Left hindlimb (tissue), 1 donor: ENCODE measurements around the gene URAD.

Experiments
- DNase-seq: peaks from one replicate; pipeline ENCODE4 v3.0.0-alpha.2; 2018

URAD gene

DNA sequence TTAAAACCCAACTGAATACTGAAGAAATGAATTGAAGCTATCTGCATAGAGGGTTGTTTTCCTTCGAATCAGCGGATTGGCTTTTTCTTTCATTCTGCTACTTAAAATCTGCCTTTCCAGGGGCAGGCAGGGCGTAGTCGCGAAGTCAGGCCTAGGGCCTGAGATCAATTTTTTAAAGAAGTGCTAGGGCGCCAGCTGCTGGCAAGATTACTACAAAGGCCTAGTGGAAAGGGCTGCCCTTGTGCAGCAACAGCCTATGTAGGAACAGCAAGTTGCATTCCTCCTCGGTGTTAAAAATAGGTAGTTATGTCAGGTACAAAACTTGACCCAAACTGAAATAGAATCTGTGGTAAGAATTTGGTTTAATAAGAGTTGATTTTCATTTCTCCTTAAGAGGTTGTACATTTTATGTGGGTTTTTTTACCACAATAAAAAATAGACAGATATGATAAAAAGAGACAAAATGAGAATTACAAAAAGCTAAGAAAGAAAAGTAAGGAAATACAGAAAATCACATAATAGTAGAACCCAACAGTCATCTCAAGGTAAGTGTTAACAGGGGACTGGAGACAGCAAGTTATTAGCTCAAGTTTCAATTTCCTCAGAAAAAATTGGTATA is 9.5 kb upstream of the URAD start:
- no peak for DNase-seq

DNA sequence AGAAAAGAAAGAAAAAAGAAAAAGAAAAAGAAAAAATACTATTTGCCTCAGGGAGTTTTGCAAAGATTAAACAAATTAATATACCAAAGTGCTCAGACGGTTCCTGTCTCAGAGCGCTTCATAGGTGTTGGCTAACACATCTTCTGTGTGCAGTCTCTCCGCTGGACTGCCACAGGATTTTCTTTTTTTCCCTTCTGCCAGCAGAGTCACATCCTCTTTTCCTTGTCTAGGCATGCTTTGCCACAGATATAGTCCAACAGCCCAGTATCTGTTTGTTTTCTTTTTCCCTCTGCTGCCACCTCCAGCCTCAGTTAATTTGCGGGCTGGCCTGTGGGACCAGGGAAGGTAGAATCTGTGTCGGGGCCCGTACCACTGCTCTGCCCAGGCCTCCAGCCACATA is 3.4 kb upstream of the URAD start:
- DNase-seq = no peak

DNA sequence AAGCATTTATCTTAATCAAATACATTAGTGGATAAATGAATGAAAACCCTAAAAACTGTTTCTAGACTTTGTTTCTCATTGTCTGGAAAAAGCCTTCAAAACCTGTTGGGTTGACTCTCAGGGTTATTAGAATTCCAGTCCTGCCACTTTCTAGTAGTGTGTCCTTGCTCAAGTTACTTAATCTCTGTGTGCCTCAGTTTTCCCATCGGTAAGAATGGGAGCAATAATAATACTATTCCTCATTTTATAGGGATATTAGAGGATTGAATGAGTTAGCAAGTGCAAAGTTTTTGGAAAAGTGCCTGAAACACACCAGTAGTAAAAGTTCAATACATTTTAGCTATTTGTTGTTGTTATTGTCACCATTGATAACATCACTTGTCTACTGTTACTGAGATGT is 2.9 kb downstream of the URAD start:
- DNase-seq = no peak

DNA sequence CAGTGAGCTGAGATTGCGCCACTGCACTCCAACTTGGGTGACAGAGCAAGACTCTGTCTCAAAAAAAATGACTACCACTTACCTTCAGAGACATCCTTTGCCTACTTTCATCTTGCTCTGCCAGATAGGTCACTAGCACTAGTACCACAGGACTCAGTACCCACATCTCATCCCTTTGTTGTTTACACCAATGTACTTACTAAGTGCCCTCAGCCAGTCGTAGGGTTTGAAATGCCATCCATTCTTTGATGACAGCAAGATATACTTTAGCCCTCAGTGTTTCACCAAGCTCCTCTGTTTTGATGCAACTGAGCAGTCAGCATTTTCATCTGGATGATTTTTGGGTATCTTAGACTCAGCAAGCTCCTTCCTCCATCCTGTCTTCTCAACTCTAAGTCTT is 6.1 kb downstream of the URAD start:
- DNase-seq = no peak

DNA sequence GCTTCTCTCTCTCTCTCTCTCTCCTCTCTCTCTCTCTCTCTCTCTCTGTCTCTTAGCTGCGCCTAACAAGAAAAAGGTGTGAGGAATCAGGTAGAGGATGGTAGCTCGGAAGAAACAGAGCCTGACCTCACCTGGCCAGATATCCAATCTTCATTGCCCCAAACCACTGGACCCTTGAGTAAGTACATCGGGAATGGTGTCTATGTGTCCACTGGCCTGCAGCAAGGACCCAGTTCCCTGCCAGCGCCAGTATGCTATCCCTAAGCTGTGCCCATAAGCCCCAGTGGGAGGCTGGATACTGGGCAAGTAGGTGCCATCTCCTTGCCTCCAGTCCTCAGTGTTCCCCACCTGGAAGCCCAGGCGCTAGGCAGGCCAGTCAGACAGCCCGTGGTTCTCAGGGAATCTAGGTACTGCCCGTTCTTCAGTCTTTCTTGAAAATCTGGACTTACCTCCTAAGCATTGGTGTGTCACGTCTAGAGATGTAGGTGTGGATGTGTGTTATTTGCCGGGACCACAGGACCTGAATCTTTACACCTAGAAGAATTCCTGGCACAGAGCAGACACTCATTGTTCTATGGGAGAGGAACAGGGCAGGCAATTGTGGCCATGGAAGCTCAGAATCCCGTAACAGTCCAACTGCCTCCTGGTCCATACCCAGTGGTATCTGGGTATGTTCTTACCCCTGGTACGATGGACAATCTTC is 7.3 kb downstream of the URAD start:
- DNase-seq = no peak

DNA sequence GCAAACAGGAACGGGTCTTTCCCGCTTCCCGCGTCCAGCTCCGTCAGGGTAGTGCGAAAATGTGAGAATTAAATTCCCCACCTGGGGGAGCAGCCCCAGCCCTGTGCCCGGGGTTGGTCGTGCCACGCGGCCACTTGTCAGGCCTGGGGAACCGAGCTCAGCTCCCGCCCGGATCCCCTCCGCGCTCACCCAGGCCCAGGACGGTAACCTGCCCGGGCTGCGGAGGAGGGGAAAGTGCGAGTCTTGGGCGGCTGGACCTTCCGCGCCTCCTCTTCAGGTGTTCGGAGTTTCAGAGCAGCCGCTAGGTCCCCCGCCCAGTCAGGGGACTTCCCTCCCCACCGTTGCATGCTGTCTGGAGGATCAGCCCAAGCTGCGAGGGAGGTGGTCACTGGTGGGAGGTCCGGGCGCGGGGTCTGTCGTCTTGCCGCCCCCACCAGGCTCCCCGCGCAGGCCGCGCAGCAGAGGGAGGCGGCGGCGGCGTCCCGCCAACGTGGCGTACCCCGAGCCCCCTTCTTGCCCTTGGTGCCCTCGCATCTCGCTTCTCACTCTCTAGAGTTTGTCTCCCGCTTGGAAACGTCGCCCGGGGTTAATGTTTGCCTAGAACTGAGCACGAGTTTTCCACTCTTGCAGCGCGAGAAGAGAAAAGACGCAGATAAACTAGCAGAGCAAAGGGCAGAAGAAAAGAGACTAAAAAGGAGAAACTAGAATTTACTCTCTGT is 8.1 kb downstream of the URAD start:
- DNase-seq = no peak

DNA sequence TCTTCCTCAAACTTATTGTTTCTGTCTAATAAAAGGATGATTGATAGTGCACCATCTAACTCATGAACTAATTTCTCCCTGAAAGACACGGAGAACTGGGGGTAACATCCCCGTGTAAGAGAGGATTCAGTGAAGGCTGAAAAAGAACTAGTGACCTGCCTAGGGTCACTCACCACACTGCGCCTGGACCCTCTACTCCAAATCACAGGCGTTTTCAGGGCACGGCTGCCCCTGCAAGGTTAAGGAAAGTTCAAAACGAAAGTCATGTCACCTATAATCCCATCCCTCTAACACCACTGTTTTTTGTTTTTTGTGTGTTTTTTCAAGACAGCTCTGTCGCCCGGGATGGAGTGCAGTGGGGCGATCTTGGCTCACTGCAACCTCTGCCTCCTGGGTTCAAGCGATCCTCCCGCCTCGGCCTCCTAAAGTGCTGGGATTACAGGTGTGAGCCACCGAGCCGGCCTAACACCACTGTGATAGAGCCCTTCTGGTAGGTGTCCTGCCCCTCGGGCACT is 8.7 kb downstream of the URAD start:
- no peak for DNase-seq

DNA sequence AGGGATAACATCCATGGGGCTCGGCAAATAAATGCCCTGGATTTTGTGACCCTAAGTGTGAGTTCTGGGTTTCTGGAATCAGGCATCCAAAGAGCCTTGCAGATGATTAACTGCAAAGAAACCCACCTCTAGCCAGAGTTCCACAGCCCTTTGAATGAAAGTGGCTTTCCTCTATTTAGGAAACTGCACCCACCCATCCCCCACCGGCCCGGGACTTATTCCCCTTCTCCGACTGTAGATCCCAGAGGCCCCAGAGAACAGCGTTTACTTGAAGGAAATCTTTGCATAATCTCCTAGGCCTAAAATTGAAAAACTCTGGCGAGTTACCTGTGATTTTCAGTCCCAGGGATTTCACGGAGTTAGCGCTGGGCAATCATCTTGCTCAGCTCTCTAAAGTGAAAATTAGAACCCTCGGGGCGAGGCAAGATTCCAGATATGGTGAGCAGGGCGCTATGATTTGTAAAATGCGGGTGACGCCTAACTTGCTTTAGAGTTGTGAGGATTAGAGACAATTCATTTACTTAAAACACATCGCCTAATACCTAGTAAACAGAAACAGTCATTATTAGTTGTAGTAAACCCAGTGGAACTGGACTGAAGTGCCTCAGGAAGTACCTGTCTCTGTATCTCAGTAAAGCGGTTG is 9.4 kb downstream of the URAD start:
- DNase-seq = no peak

DNA sequence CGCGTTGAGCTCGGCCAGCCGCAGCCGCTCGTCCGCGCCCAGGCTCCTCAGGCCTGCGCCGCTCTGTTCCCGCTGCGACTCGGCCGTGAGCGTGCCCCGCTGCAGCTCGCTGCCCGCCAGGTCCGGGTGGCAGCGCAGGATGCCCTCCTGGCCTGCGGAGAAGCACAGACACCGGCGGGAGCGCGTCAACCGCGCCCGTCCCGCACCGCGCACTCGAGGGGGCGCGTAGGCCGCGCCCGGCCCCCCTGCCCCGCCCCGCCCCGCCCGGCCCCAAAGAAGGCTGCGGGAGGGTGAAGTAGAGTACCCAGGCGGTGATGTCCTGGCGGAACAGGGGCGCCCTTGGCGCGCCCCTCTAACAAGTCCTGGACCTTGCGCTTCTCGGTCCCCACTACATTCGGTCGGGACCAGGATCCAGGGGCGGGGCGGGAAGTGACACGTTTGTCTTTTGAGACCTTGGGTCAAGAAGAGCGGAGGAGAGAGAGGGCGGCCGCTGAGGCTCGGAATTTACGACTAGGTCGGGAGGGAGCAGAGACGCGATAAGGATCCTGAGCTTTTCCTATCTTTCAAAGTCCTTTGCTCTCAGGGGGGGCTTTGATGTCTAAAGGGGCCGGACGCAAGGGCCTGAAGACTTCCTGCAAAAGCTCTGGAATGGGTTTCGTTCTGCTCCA is 10.1 kb downstream of the URAD start:
- DNase-seq = no peak

DNA sequence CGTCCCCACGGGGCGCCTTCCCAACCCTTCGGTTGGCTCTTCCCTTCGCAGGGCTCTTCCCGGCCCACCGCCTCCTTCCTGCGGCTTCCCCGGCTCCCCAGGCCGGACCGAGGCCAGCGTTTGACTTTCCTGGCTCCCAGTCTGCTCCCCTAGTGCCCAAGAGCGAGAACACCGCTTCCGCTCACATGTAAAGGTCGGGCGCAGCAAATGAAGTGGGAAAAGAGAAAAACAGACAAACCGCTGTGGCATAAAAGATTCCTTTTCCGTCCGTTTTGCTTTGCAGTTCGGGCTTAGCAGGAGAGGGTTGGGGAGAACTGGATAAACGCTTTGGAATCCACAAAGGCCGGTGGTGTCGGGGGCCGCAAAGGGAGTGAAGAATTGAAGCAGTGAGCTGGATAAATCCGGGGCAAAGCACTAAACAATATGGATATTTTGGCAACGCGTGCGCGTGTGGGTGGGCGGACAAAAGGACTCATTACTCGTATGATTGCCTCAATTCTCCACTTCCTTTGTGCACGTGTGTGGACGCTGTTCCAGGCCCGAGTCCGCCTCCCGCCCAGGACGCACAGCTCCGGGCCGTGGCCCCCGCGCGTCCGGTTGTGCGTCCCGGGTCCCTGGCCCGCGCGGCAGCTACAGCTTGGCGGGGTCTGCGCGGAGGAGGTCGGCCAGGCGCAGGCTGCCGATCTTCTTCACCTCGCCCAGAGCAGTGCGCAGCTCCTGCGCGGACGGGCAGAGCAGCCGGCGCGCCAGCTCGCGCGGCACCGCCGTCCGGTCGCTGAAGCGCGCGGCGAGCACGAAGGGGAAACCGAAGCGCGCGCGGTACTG is 10.8 kb downstream of the URAD start:
- DNase-seq = no peak

DNA sequence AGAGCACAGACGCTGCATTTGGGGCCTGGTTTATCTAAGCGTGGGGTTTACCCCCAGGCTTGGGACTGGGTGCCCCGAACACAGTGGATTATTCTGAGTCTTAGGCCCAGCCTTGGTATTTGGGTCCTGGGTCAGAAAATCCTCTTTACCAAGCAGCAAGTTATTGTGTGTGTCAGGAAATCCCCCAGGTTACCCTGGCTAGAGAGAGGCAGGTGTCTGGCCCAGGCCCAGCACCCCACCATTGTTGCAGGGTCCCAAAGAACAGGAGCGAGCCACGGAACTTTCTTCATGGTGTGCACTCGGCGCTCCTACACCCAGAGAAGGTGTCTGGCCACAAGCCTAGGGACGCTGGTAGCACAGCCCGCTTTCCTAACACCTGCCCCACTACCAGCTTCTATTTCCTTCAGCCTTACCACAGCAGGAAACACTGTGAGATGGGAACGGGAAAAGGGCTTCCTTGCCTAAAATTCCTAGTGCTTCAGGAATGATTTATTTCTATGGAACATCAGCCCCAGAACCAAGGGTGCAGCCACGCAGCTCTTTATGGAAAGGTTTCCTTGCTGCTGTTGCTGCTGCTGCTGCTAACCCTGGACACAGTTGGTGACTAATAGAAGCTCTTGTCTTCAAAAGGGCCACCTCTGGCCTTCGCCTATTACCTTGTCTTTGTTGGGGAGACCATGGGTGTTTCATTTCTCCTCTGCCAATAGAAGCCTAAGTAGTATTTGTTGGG is 12.0 kb downstream of the URAD start:
- DNase-seq = no peak

DNA sequence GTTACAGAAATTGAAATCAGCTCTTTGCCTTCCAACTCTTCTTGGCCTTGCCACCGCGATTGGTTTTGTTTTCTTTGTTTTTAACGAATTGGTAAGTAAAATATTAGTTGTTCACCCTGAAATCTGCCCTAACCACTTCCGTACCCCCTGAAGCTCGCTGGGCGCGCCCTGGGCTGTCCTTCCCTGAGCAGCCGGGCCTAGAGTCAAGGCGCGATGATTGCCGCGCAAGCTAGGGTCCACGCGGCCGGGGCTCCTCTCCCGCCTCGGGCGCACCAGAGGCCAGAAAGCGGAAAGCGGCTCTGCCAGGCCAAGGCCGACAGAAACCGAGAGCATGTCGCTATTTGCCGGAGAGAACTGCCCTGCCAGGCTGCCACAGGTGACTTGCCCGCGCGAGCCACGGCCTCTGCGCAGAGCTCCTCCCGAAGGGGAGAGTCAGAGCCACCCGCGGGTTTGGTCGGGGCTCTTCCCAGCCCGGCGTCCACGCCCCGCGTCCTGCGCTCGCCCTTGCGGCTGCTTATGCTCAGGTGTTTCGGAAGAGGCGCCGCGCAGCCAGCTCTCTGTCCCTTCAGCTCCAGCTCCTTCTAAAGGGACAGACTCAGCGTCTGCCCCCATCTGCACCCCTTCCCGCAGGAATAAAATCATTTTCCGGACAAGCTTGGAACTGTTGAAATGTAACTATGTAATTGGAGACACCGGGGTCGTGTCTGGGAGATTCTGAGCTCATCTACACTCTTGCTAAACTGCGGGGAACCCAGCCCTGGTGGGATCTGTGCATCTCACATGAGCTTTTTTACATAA is 12.7 kb downstream of the URAD start:
- peak; percentile 19 for DNase-seq

DNA sequence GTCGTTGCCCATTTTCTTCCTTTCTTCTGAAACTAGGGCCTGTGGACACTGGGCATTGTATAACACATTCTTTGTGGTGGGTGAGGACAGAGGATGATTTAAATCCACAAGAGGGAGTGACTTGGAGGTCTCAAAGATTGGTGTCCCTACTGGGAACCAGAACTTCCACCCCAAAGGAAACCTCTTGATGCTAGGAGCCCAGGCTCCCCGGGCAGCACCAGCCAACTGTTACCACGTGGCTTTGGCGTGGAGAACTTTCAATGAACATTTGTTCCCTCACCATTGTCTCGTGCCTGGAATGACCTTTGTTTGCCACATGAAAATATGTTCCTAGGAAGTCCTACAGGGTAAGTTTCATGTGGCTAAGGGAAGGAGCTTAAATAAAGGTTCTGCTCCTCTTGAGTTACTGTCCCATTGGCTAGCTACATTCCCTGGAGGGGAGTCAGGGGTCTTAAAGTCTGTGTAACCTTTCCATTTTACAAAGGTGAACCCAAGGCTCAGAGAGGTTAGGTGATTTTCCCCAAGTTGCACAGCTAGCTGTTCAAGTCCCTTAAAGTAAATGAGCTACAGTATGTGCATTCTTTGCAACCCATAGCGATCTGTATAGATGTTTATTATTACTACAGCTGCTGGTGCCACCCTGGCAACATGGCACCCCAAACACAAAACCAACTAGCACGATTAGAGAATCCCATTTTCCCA is 14.4 kb downstream of the URAD start:
- DNase-seq = no peak

DNA sequence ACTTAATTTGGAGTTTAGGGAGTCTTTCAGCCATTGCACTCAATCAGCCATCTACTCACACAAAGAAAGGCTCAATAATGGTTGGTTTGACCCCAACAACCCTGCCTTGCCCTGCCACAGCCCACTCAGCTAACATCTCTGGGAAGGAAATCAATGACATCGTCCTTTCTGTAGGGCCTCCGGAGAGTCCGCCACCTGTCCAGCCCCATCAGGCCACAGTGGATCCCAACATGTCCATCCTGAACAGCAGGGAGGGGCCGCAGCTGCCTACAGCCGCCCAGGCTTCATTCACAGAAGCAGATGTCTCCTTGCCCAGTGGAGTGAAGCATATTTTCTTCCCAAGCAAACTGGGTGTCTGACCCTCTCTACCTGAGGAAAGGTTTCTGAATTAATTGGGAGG is 15.2 kb downstream of the URAD start:
- no peak for DNase-seq

DNA sequence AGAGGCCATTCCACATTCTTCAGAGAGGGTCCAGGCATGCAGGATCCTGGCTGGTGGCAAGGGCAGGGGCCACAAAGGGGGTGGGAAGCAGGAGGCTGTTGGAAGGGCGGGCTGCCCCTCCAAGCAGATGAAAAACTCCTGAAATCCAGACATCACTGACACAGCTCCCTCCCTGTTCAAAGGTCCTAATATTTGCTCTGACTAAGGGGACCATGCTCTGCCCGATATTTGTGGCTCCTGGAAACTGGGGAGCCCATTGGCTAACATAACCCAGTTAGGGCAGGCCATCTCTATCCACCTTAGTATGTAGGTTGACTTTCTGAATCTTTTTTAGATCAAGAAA is 16.0 kb downstream of the URAD start:
- DNase-seq = no peak

DNA sequence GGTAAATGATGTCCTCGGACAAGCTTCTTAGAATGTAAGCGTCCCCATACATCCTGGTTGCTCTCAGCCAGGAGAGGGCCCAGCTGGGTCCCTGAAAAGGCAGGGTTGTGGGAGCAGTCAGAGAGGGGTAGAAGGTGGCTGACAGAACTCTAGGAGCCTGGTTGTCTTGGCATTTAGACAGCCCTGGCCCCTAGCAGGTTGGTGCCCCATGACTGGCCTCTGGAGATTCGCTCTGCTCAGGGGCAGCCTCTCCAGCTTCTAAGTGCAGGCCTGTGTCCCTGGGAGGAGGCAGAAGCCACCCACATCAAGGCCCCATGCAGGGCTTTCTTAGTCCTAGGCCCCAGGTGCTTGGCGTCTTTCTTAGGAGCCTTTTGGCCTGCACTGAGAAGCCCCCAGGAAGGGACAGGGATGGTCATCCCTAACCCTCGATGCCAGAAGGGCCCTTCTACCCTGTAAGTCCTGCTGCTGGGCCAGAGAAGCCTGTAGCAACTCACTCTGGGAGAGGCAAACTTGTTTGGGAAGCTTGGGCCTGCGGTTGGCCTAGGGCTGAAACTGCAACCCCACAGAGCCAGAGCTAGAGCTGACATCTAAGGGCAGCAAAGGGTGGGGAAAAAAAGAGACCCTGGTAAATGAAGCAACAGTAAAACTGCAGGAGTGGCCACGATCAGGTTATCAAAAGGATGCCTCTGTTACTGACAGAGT is 16.6 kb downstream of the URAD start:
- DNase-seq = no peak

DNA sequence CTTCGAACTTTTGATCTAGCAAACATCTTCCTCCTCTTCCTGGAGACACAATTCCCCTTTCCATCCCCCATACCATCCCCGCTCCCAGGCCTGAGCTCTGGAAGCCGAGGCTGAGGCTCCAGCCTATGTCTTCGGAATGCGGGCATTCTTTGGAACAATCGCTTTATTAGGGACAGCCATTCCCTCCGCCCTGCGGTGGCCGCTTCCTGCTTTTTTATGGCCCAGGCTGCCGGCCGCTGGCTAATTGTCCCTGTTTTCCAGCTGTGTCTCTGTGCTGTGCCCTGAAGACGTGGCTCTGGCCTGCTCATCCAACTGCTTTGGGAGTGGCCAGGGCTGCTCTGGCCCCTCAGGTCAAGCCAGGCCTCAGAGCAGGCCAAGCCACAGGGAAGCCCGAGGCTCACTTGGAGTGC is 17.3 kb downstream of the URAD start:
- no peak for DNase-seq

DNA sequence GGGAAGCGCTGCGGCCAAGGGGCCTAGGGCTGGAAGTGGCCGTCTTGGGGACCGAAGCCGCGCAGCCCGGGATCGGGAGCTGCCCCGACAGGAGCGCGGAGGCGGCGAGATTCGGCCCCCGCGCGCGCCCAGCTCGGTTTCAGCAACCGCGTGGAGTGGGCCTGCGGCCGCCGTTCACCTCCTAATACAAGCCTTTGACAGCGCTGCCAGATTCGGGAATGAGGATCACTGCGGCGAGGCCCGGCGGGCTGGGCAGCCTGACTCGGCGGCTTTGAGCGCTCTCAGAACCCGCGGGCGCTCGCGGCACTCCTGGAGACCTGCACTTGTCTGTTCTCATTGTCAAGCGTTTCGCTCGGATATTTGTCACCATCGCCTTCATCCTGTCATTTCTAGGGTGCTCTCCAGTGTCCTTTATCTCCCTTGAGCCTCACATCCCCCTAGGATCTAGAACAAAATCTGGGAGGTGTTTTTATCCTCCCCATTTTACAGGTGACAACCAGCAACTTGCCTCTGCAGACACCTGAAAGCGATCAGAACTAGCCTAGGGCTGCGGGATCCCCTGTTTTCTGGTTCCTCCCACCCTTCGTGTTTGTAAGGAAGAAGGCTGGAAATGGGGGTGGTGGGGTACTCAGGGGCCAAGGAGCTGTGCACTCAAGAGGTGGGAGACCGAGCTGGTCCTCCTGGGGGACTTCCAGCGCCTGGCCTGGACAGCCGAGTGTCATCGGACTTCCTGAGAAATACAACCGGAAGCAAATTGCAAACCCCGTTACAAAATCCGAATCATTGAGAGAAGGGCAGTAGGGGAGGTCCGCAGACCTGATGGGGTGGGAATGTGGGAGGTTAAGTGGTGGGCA is 17.9 kb downstream of the URAD start:
- no peak for DNase-seq
